ENCODE results near the gene AFF3.

AFF3 gene

DNA sequence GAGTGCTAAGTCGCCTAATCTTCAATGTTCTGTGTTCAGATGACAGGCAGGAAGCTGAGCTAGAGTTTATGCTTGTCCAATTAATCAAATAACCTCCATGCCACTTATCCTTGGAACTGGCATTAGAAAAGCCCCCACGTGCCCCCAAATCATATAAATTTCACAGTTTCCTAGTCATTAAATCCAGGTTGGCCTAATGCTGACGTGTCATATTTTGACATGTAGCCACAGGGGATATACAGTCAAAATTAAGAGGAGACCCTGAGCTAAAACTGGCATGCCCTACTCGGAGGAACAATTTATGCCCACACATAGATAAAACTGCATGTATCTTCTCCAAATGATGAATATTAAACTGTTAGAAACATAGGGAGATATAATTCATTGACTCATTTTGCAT is 101.0 kb downstream of the AFF3 start:
- no peak for DNase-seq (ENCODE audit: low read depth)

DNA sequence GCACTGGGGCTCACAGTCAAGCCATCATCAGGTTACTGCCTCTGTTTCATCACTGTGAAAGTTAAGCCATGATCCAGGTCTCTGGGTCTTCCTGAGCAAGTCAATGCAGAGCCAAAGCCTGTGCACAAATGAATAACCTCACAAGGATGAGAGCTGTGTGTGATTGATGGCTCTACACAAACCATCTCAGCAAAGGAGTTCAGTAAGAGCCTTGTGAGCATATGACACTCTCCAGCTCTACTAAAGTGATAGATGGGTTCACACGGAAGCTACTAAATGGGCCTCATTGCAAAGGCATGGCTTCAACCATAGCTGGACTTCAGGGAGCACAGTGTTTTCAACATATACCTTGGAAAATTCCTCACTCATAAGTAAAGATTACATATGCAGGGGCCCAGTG is 101.5 kb downstream of the AFF3 start:
- no peak for DNase-seq (ENCODE audit: low read depth)

DNA sequence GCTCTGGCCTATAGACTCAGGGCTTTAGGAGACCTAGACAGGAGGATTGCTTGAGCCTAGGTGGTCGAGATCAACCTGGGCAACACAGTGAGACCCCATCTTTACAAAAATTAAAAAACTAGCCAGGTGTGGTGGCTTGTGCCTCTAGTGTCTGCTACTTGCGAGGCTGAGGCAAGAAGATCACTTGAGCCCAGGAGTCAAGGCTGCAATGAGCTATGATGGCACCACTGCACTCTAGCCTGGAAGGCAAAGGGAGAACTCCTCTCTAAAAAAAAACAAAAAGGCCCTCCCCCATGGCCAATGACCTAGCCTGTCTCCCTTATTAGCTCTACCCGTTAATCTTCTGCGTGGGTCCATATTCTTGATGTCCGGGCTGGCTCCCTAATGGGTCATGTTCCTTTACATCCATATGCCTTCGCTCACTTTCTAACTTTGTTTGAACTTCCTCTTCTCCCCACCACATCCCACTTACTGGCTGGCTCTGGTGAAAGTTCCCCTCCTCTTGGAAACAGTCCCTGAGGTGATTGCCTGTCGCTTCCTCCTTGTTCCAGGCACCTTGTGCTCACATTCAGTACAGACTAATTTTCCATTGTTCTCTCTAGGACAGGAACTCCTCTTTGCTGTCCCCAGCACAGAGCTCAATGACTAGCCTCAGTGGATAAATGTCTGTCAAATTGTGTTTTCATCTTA is 103.0 kb downstream of the AFF3 start:
- no peak for DNase-seq (ENCODE audit: low read depth)

DNA sequence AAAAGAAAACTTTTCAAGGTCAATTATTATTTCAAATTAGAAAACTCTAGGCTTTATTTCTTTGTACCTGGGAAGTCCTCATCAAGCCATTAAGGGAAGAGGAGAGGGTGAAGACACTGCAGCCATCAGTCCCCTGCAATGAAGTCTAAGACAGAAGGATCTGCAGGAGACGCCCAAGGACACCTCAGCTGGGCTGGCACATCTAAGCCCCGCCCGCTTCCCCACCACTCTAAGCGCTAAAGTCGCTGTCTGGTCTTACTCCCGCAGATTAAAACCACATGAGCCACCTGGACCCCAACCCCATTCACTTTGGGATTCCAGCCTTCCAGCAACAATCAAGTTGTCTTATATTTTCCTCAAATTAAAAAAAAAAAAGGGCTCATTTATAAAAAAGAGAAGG is 104.4 kb downstream of the AFF3 start:
- no peak for DNase-seq (ENCODE audit: low read depth)

GRCh38 chr2:100036793-100037192 is 105.6 kb downstream of the AFF3 start:
- no peak for DNase-seq (ENCODE audit: low read depth)

DNA sequence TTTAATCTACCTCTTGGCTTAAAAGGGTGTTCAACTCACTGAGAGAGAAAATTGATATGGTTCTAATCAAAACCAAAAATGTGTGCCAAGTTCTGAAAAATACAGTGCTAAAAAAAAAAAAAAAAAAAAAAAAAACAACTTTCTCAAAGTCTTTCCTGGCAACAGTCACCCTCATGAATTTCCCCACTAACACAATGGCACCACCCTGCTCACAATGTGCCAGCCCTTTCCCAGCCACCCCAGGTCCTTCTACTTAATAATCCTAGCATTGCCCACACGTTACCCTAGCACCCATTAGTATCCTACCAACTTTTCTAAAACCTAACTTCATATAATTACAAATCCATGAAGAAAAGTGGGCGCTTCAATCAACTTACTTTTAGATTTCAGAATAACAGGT is 106.4 kb downstream of the AFF3 start:
- no peak for DNase-seq (ENCODE audit: low read depth)

DNA sequence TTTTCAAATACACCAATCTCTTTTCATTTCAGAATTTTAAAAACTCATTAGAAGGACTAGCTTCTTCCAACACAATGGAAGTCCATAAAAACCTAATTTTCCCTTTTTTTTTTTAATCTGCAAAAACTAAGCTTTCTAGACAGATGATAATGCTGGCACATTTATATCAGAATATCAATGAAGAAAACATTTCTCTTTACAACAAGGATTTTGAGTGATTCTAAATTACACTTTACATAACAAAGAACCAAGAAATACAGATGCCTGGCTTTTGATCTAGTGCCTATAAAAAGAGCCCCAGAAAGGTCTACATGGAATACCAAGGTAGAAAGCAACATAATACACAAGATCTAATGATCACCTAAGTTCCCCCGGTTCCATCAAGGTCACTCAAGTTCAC is 108.0 kb downstream of the AFF3 start:
- no peak for DNase-seq (ENCODE audit: low read depth)

DNA sequence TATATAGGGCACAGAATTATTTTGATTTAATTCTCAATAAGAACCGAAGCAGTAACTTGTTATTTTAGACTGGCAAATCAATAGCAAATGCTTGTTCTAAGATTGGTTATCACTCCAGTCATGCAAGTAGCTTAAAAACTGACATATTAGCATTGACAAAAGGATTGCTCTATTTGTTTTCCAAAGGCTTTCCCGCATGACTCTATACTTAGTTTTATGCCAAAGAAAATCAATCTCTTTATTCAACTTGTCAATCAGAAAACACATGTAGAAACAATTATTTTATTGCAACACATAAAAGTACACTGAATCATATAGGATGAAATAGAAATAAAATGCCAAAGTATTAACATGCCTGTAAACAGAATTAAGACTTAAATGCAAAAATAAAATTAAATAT is 108.4 kb downstream of the AFF3 start:
- no peak for DNase-seq (ENCODE audit: low read depth)

DNA sequence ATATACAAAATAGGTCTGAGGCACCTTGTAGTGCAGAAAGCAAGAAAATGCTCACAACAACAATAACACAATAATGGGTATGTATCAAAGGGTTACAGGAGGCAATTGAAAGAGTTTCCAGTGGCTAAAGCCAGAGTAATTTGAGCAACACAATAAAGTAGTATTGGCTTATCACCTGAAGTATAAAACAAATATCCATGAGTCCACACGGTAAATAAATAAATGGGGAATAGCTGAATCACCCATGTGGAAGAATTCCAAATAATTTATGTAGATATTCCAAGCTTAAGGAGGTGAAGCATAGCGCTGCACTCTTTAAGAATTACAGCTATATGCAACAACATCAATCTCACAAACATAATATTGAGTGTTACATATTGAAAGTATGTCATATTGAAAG is 110.8 kb downstream of the AFF3 start:
- DNase-seq (ENCODE audit: low read depth), result no peak

- DNase-seq (ENCODE audit: low read depth), result no peak
Observed at GRCh38 chr2:100029460-100029859, 112.9 kb downstream of the AFF3 start.

DNA sequence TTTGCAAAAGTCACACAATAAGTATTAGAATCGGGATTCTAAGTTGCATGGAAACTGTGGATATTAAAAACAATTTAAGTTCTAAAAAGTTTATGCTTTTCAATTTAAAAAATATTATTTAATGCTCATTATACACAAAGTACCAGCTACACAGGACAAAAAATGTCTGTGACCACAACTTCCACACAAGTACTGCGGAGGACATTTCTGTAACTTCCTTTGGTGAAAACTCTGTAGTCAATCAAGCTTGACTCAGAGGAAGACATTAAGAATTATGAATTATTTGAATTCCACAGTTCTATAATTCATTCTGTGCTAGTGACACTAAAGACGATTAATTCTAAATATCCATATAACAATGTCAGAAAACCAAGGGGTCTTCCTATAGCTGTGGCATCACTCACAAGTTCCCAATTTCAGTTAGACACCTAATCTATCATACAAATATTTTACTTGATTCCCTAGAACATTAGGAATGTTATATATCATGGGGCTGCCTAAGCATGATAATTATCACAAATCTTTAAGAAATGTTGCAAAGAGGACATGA is 120.5 kb downstream of the AFF3 start:
- DNase-seq (ENCODE audit: low read depth), result no peak

DNA sequence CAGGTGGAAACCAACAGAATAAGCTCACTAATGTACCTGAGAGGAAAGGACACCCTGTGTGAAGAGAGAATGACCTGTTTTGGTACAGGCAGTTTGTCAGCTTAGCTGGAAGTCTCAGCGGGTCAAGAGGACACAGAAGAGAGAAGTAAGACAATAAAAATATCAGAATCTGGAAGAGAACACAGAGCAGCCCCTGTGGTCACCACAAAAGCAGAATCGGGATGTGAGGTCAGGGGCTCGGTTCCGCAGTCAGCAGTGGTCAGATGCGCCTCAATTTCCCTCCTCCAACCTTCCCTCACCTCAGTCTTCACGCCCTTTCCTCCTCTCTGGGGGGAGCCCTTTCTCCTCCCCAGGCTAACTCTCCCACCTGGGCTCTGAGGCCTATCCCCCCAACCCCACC is 122.9 kb downstream of the AFF3 start:
- no peak for DNase-seq (ENCODE audit: low read depth)

DNA sequence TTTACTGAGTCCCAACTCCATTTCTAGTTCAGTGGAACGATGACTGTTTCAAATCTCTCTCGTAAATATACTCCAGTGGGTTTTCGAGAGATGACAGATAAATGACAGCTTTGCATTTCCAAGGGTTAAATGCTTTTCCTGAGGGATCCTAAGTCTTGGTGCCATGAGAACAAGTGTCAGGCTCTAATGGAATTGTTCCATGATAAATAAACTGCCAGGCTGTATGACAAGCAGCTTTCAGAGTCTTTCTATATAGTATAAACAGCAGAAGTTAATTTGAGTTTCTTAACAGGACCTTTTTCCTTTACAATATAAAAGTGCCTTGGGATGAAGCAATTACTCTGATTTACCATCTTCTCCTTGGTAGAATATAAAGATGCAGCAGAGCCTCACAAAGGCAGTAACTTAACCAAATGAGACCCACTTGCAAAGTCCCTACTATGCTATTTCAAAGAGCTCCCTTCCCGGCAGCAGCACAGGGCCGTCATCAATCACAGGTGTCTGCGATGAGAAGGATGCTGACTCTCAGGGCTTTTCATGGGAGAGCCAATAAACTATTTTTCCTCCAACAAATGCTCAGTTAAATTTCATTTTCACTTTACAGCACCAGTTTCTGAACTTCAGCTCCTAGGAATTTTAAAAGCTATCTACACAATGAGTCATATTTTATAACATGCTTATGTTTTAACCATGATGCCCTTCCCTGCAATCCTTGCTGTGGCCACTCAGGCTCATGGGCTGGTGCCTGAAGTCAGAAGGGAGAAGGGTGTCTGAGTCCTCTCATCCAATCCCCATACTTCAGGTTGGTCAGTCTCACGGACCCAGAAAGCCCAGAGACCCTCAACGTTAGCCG is 123.8 kb downstream of the AFF3 start:
- DNase-seq (ENCODE audit: low read depth), result peak; percentile 89

DNA sequence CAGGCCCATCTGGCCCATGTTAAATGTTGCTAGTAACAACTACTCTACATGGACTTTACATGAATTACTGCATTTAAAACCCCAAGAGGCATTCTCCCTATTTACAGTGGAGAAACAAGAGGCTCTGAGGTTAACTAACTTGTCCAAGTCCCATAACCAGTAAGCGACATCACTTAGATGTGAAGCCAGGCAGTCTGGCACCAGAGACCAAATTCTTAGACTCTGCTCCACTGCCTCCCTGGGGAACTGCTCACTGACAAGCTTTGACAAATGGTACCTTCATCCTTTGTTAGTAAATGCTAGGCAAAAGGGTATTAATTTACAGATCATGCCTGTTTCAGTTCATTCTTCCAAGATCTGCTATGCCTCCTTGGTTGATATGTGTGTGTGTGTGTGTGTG is 124.8 kb downstream of the AFF3 start:
- DNase-seq (ENCODE audit: low read depth), result no peak

GRCh38 chr2:100016756-100017155 is 125.6 kb downstream of the AFF3 start:
- no peak for DNase-seq (ENCODE audit: low read depth)

DNA sequence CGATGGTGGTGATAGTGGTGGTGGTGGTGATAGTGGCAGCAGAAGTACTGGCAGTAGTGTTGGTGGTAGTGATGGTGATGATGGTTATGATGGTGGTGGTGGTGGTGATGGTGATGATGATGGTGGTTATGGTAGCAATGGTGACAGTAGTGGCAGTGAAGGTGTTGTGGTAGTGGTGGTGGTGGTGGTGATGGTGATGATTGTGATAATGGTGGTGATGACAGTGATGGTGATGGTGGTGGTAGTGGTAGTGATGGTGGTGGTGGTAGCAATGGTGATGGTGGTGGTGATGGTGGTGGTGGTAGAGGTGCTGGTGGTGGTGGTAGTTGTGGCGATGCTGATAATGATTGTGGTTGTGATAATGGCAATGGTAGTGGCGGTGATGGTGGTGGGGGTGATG is 126.5 kb downstream of the AFF3 start:
- no peak for DNase-seq (ENCODE audit: low read depth)

- peak; percentile 97 for DNase-seq (ENCODE audit: low read depth)
Observed at GRCh38 chr2:100013892-100014677, 128.3 kb downstream of the AFF3 start.

- peak; percentile 26 for DNase-seq (ENCODE audit: low read depth)
Observed at GRCh38 chr2:100012561-100012960, 129.8 kb downstream of the AFF3 start.

GRCh38 chr2:100011272-100011731 is 131.1 kb downstream of the AFF3 start:
- DNase-seq (ENCODE audit: low read depth), result peak; percentile 80

GRCh38 chr2:100010606-100011005 is 131.8 kb downstream of the AFF3 start:
- DNase-seq (ENCODE audit: low read depth), result no peak

- no peak for DNase-seq (ENCODE audit: low read depth)
Observed at GRCh38 chr2:100009743-100010142, 132.6 kb downstream of the AFF3 start.

GRCh38 chr2:100008956-100009355 is 133.4 kb downstream of the AFF3 start:
- DNase-seq (ENCODE audit: low read depth), result no peak

Data from ELR (cell line).